ENCODE results near the gene RAB36.

Gene RAB36

GRCh38 chr22:23193196-23193827 is 48.0 kb downstream of the RAB36 start:
- Histone ChIP-seq H3K9ac (ENCODE audit: low read depth, low read length) (no peak overlapping the region), H4K20me1 (ENCODE audit: insufficient read depth, low read length) (peaks cover 68% of the 10 kb centered on the region), H3K4me3 (ENCODE audit: low read depth in 1 of 2, low read length in 2 of 2) (no peak overlapping the region), H3K27me3 (ENCODE audit: insufficient read depth, low read length, poor library complexity) (no peaks in the 10 kb centered on the region), H3K36me3 (ENCODE audit: insufficient read depth, low read length) (peaks cover 53% of the 10 kb centered on the region), H2AFZ (ENCODE audit: low read depth, low read length) (no peak overlapping the region), H3K79me2 (ENCODE audit: insufficient read depth, low read length) (peaks cover 95% of the 10 kb centered on the region), H3K4me1 (ENCODE audit: insufficient read depth, low read length) (no peaks in the 10 kb centered on the region), H3K27ac (ENCODE audit: low read length) (0 out of 2 replicates have a peak overlapping the region, but pooled peaks have one; percentile 11), H3K4me2 (ENCODE audit: insufficient read depth, low read length) (no peak overlapping the region), H3K9me3 (ENCODE audit: insufficient read depth, low read length, severe bottlenecking) (no peaks in the 10 kb centered on the region)
- TF ChIP-seq EZH2 (IDR thresholded peaks at IDR 0.05; ENCODE audit: borderline replicate concordance, low read depth, low read length, severe bottlenecking) (no peak), CTCF (IDR thresholded peaks at IDR 0.05; ENCODE audit: borderline replicate concordance, extremely low read depth, low read length, poor library complexity, severe bottlenecking) (no peak)
- DNase-seq (no peak), ATAC-seq (ENCODE audit: insufficient read depth, low read depth) (no peak)

GRCh38 chr22:23193882-23194281 is 48.6 kb downstream of the RAB36 start:
- H2AFZ ChIP-seq (ENCODE audit: low read depth, low read length) = no peak overlapping the region
- no peaks in the 10 kb centered on the region for H3K4me1 ChIP-seq (ENCODE audit: insufficient read depth, low read length)
- H3K27me3 ChIP-seq (ENCODE audit: insufficient read depth, low read length, poor library complexity) = no peaks in the 10 kb centered on the region
- H3K79me2 ChIP-seq (ENCODE audit: insufficient read depth, low read length) = peaks cover 96% of the 10 kb centered on the region
- H3K36me3 ChIP-seq (ENCODE audit: insufficient read depth, low read length) = peaks cover 56% of the 10 kb centered on the region
- no peak overlapping the region for H3K4me3 ChIP-seq (ENCODE audit: low read depth in 1 of 2, low read length in 2 of 2)
- DNase-seq (no peak), ATAC-seq (ENCODE audit: insufficient read depth, low read depth) (no peak)
- H3K4me2 ChIP-seq (ENCODE audit: insufficient read depth, low read length) = no peak overlapping the region
- no peaks in the 10 kb centered on the region for H3K9me3 ChIP-seq (ENCODE audit: insufficient read depth, low read length, severe bottlenecking)
- TF ChIP-seq CTCF (IDR thresholded peaks at IDR 0.05; ENCODE audit: borderline replicate concordance, extremely low read depth, low read length, poor library complexity, severe bottlenecking) (no peak), EZH2 (IDR thresholded peaks at IDR 0.05; ENCODE audit: borderline replicate concordance, low read depth, low read length, severe bottlenecking) (no peak)
- 0 out of 2 replicates have a peak overlapping the region, but pooled peaks have one; percentile 11 for H3K27ac ChIP-seq (ENCODE audit: low read length)
- H4K20me1 ChIP-seq (ENCODE audit: insufficient read depth, low read length) = peaks cover 71% of the 10 kb centered on the region
- no peak overlapping the region for H3K9ac ChIP-seq (ENCODE audit: low read depth, low read length)

- ATAC-seq (ENCODE audit: insufficient read depth, low read depth) = no peak
- DNase-seq = no peak
- Histone ChIP-seq H2AFZ (ENCODE audit: low read depth, low read length) (no peak overlapping the region), H4K20me1 (ENCODE audit: insufficient read depth, low read length) (peaks cover 68% of the 10 kb centered on the region), H3K9ac (ENCODE audit: low read depth, low read length) (no peak overlapping the region), H3K4me3 (ENCODE audit: low read depth in 1 of 2, low read length in 2 of 2) (no peak overlapping the region), H3K4me2 (ENCODE audit: insufficient read depth, low read length) (no peak overlapping the region), H3K27me3 (ENCODE audit: insufficient read depth, low read length, poor library complexity) (no peaks in the 10 kb centered on the region), H3K4me1 (ENCODE audit: insufficient read depth, low read length) (no peaks in the 10 kb centered on the region), H3K36me3 (ENCODE audit: insufficient read depth, low read length) (peaks cover 55% of the 10 kb centered on the region), H3K79me2 (ENCODE audit: insufficient read depth, low read length) (peaks cover 92% of the 10 kb centered on the region), H3K27ac (ENCODE audit: low read length) (no peak overlapping the region), H3K9me3 (ENCODE audit: insufficient read depth, low read length, severe bottlenecking) (no peaks in the 10 kb centered on the region)
- TF ChIP-seq EZH2 (IDR thresholded peaks at IDR 0.05; ENCODE audit: borderline replicate concordance, low read depth, low read length, severe bottlenecking) (no peak), CTCF (IDR thresholded peaks at IDR 0.05; ENCODE audit: borderline replicate concordance, extremely low read depth, low read length, poor library complexity, severe bottlenecking) (no peak)
These were observed 50.9 kb downstream of the RAB36 start for GRCh38 chr22:23196165-23196564.
